Breast epithelium (tissue), 3 donors: Measurements from ENCODE around the gene GPR87.

ENCODE experiments used
- POLR2A ChIP-seq: fragments of 450-650 bp; IDR thresholded peaks from one replicate; pipeline ENCODE4 v1.6.1; 2016; ENCODE audit warnings: antibody characterized with exemption, mild to moderate bottlenecking, moderate library complexity
- TF ChIP-seq, protein P1 (sequence below), 3 donors: fragments of 450-650 bp; IDR thresholded peaks; one replicate each; pipeline ENCODE4 v1.5.1; 2016 to 2017; ENCODE audit warnings: antibody characterized with exemption in 3 of 3, mild to moderate bottlenecking in 3 of 3, moderate library complexity in 3 of 3

GRCh38 chr3:151351648-151352047 lies 35.0 kb upstream of the GPR87 start:
- TF ChIP-seq, protein P1, sequence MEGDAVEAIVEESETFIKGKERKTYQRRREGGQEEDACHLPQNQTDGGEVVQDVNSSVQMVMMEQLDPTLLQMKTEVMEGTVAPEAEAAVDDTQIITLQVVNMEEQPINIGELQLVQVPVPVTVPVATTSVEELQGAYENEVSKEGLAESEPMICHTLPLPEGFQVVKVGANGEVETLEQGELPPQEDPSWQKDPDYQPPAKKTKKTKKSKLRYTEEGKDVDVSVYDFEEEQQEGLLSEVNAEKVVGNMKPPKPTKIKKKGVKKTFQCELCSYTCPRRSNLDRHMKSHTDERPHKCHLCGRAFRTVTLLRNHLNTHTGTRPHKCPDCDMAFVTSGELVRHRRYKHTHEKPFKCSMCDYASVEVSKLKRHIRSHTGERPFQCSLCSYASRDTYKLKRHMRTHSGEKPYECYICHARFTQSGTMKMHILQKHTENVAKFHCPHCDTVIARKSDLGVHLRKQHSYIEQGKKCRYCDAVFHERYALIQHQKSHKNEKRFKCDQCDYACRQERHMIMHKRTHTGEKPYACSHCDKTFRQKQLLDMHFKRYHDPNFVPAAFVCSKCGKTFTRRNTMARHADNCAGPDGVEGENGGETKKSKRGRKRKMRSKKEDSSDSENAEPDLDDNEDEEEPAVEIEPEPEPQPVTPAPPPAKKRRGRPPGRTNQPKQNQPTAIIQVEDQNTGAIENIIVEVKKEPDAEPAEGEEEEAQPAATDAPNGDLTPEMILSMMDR (IDR thresholded peaks at IDR 0.05), result no peak
- TF ChIP-seq POLR2A, result no peak
